Kidney tubule cell (primary cell): ENCODE measurements around the gene VASP.
"Not testable (repeated sequence)": the region's sequence is repeated elsewhere in the genome, so short reads cannot be mapped to it uniquely, and the experiment has no call there.

Experiments used
- DNase-seq: peaks from one replicate; pipeline ENCODE4 v3.0.0-alpha.2; 2018; ENCODE audit warnings: low spot score

VASP gene

DNA sequence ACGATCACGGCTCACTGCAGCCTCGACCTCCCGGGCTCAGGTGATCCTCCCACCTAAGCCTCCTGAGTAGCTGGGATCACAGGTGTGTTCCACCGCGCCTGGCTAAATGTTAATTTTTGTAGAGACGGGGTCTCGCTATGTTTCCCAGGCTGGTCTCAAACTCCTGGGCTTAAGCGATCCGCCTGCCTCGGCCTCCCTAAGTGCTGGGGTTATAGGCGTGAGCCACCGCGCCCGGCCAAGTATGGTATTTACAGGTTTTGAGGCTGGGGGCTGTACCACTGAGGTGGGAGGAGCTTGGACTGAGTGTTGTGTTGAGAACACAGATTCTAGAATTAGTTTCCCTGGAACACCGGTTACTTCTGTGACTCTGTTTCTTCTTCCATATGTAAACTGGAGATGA, 9.5 kb upstream of the VASP start:
- no peak for DNase-seq

DNA sequence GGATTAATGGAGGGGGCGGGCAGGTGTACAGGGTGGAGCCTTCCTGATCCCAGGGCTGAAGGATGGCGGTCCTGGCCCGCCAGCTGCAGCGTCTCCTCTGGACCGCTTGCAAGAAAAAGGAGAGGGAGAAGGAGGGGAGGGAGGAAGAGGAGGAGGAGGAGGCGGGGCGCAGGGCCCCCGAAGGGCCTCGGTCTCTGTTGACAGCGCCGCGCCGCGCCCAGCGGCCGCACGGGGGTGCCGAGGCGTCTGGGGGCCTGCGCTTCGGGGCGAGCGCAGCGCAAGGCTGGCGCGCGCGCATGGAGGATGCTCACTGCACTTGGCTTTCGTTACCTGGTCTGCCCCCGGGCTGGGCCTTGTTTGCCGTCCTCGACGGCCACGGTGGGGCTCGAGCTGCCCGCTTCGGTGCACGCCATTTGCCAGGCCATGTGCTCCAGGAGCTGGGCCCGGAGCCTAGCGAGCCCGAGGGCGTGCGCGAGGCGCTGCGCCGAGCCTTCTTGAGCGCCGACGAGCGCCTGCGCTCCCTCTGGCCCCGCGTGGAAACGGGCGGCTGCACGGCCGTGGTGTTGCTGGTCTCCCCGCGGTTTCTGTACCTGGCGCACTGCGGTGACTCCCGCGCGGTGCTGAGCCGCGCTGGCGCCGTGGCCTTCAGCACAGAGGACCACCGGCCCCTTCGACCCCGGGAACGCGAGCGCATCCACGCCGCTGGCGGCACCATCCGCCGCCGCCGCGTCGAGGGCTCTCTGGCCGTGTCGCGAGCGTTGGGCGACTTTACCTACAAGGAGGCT, 8.7 kb upstream of the VASP start, which contains the start of gene PPM1N:
Gene PPM1N (plus strand): TSS at position 33 of the 785 bp plus-strand sequence. CDS start 30 bp downstream, at position 63.
- no peak for DNase-seq

DNA sequence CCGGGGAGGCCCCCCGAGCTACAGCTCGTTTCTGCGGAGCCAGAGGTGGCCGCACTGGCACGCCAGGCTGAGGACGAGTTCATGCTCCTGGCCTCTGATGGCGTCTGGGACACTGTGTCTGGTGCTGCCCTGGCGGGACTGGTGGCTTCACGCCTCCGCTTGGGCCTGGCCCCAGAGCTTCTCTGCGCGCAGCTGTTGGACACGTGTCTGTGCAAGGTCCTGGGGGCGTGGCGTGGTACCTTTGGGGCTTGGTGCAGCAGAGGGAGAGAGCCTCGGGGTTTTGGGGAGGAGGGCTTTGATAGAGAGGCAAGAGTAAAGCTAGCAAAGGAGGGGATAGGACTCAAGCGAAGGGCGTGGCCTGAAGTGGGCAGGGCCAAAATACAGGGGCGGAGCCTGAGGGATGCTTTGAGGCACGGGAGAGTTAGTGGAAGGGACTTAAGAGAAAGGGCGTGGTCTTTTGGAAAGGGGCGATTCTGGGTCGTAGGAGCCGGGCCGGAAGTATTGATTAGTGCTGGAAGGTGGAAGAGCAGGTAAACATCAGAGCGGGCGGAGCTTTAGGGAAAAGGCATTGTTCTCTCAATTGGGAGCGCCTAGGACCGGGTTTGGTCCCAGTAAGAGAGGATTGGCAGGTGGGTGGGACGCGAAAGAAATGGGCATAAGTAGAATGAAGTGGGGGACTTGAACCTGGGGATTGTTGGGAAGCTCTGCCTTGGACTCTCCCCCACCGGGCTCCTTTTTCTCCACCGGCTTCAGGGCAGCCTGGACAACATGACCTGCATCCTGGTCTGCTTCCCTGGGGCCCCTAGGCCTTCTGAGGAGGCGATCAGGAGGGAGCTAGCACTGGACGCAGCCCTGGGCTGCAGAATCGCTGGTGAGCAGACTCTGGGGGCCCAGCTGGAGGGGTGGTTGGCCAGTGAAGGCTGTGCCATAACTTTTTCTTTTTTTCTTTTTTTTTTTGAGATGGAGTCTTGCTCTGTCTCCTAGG, 7.8 kb upstream of the VASP start:
- no peak for DNase-seq

DNA sequence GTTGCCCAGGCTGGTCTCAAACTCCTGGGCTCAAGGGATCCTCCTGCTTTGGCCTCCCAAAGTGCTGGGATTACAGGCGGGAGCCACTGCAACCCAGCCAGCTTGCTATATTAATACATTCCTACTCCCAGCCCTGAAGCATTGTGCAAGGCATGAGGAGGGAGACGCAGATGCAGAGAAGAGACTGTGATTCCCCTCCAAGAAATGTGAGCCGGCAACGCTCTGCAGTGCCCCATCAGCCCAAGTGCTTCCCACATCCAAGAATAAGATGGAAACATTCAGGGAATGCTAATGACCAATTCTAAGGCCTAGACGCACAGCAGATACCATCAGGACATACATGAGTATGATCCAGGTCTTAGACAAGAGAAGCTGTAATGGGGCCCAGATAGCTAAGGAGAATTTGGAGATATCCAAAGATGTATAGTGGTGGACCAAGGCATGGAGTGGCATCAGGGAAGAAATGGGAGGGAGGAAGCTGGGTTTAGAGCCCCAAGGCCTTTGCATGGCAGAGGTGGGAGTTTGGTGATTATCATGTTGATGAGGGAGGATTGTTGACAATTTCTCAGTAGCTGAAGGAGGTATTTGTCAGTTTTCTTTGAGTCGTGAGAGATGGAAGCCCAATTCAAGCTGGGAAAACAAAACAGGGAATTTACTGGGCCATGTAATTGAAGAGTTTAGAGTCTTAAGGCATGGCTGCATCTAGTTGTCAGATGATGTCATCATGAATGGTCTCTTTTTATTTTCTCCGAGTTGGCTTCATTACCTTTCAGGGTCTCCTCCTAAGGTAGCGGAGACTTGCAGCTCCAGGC, 6.2 kb upstream of the VASP start:
- no peak for DNase-seq

DNA sequence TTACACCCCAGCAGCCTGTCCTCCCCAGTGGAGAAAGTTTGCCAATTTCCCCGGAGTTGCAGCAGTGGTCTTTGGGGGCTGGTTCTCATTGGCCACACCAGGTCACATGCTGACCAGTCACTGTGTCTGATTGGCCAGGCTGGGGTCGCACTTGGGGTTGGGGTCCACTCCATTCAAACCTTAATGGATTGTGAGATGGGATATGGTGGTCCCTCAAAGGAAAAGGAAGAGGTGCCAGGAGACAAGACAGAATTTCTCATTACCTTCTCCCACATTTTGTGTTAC, 5.6 kb upstream of the VASP start:
- DNase-seq, result no peak

DNA sequence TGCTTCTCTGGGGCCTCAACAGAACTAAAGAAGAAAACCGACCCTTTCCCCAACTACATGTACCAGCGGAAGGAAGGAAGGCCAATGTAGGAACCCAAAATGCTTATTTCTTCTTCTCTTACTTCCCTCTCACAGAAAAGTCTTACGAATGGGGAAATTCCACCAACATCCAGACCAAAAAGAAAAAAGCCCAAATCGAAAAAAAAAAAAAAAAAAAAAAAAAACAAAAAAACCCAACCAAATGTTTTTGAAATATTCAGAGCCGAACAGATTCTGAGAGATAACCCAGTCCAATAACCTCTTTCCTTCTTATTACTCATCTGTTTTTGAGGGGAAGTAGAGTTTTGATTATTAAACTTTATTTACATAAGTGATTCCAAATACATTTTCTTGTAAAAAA, 5.2 kb upstream of the VASP start:
- DNase-seq, result no peak

DNA sequence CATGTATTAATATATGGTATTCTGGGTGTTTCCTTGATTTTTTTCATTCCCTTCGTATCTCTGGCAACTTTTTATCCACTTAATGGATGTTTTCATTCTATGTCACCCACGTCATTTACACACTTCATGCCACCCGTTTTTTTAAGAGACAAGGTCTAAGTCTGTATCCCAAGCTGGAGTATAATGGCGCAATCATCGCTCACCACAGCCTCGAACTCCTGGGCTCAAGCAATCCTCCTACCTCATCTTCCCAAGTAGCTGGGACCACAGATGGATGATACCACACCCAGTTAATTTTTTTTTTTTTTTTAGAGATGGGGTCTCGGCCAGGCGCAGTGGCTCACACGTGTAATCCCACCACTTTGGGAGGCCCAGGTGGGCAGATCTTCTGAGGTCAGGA, 3.4 kb upstream of the VASP start:
- no peak for DNase-seq

DNA sequence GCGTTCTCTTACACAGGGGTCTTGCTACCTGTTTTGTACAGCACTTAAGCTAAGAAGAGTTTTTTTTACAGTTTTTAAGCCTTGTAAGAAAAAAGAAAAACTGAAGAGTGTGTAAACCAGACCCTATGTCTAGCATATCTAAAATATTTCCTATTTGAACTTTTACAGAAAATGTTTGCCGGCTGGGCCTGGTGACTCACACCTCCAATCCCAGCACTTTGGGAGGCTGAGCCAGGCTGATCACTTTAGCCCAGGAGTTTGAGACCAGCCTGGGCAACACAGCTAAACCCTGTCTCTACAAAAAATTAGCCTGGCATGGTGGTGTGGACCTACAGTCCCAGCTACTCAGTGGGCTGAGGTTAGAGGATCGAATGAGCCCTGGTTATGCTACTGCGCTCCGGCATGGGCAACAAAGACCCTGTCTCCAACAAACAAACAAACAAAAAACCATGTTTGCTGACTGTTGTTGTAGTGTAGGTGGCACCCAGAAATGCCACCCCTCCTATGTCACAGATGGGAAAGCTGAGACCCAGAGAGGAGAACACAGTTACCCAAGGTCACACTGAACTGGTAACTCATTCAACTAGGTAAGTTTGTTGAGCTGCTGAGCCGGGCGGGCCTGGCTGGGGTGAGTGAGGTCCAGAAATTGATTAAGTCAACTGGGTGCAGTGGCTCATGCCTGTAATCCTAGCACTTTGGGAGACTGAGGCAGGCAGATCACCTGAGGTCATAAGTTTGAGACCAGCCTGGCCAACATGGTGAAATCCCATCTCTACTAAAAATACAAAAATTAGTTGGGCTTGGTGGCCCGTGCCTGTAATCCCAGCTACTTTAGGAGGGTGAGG, 1.9 kb upstream of the VASP start:
- no peak for DNase-seq

DNA sequence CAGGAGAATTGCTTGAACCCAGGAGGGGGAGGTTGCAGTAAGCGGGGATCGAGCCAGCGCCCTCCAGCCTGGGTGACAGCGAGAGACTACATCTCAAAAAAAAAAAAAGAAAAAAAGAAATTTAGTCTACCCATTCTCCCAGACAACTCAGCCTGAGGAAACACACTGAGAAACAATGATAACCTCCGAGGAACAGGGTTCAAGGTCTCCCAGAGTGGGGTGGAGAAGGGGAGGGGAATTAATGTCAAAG, 1.4 kb upstream of the VASP start:
- no peak for DNase-seq

DNA sequence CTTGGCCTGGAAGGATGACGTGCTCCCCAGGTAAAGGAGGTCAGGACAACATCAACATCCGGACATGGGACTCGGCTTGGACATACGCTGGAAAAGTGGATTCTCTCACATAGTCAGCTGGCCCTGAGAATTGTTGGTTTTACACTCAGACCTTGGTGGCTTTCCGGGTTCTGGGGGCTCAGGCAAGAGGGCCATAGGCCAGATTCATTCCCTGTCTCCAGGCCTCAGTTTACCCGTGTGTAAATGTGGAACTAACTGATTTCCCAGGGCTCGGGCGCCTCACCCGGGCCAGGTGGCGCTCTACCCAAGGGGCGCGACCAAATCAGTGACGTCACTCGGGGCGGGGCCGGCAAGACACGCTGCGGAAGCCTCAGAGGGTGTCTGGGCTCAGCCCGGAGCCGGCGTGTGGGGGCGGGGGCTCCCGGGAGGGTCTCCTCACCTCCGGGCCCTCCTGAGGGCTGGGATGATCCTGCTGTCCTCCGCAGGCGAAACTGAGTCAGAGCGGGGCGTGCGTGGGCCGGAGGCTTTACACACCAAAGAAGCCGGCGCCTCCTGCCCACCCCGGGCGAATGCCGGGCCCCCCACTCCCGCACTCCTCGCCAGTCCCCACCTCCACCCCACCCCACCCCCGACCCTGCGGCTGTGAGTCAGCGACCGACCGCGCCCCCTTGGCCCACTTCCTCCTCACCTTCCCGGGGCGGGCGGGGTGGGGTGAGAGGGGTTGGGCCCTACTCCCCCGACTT, 862 bp upstream of the VASP start:
- DNase-seq, result peak; percentile 95

DNA sequence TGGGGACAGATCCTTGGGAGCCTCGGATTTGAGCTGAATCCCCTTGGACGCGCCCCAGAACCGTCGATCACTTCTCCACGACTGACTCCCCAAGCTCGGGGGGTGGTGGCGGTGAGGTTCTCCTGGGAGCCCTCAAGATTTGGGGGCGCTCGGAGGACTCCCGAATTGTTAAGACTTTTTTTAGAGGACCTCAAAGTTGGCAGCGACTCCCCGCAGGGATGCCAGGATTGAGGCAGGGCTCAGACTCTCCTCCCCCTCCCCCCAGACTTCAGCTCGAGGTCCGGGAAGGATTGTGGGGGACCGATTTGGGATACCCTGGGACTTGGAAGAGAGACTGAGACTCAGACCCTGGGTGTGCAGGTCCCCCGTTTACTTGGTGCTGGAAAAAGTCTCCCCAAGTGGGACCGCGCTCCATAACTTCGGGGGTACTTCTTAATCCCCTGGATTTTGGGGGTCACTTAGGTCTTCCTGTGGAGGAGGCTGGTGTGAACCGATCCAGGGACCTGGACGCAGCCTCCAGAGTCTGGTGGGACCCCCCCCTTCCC, 665 bp downstream of the VASP start:
- DNase-seq, result no peak

DNA sequence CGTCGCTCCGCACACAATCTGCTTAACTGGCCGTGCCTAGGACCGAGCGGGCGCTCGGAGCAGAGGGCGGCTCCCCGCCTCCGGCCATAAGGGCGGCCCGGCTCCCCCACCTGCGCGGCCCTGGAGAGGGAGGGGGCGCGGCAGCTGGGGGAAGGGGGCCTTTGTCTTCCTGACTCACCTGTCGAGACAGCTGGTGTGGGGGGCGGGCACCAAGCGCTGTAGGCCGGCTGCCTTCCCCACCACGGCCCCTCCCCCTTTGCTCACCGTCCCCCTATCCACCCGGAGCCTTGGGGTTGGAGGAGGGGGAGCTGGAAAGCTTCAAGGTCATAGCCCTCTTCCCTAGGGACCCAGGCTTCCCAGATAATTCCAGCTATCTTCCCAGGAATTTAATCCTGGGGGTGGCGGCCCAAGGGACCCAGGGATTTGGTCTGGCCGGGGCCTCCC, 1.2 kb downstream of the VASP start:
- DNase-seq, result peak; percentile 74

DNA sequence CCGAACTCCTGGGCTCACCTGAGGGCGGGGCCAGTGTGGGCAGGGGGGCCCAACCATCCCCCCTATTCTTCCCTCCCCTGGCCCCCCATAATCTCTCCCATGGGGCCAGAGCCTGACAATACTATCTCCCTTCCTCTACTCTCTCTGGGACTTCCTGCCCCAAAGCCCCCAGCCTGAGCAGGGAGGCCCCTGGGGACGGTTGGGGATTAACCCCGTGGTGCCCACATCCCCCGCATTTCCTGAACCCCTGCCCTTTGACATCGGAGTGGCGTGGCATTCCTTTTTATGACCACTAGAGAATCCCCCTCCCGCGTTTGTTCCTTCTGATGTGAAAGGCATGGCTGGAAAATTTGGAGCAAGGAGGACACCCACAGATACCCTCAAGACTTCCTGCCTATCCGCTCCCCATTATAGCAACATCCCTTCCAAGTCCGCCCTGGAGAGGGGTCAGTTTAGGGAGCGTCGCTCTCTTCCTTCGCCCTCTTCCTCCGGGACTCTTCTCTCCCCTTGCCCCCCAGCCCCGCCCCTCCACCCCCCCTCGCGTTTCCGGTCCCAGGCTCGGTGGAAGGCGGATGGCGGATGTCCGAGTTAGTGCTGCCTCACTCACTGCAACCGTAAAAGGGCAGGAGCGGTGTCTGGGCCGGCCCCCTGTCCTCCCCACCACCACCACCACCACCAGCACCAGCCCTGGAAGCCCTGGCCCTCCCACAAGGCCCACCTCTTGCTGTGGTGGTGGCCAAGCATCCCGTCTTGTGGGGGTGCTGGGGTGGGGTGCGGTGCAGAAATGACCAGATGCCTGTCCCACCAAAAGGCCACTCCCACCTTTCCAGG, 1.8 kb downstream of the VASP start:
- DNase-seq, result peak; percentile 80

DNA sequence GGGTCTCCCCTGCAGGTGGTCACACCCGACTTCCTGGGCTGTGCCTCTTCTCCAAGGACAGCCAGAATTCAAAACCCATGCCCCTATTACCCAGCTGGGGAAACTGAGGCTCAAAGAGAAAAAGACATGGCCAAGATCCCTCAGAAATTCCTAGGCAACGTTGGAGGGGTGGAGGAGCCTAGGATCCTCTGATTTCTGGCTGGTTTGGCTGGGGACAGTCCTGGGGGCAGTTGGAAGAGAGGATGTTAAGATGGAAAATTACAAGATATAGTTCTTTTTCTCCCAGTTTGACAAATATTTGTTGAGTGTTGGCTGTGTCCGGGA, 2.4 kb downstream of the VASP start:
- DNase-seq, result no peak

DNA sequence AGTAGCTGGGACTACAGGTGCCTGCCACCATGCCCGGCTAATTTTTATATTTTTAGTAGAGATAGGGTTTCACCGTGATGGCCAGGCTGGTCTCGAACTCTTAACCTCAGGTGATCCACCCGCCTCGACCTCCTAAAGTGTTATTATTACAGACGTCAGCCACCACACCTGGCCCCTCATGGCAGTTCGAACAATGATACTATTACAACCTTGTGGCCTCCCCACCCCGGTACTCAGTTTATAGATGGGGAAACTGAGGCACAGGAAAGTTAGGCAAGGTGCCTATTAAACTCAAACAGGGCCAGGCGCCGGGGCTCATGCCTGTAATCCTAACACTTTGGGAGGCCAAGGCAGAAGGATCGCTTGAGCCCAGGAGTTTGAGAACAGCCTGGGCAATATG, 3.1 kb downstream of the VASP start:
- DNase-seq, result not testable (repeated sequence)

DNA sequence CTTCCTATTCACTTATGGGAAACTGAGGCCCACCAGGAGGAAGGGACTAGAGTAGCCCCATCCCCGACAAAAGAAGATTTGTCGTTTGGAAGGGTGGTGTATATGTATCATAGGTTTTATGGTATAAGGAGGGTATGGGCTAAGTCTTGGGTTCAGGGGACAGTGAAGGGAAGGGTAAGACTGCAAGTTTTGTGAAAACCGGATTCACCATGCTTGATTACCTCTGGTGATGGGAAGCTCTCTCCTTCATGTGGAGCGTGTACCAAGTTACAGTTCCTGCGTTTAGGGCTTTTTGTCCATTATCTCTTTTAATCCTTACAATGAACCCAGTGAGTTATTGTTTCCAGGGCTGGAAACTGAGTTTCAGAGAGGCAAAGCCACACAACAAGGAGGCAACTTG, 3.8 kb downstream of the VASP start:
- no peak for DNase-seq

DNA sequence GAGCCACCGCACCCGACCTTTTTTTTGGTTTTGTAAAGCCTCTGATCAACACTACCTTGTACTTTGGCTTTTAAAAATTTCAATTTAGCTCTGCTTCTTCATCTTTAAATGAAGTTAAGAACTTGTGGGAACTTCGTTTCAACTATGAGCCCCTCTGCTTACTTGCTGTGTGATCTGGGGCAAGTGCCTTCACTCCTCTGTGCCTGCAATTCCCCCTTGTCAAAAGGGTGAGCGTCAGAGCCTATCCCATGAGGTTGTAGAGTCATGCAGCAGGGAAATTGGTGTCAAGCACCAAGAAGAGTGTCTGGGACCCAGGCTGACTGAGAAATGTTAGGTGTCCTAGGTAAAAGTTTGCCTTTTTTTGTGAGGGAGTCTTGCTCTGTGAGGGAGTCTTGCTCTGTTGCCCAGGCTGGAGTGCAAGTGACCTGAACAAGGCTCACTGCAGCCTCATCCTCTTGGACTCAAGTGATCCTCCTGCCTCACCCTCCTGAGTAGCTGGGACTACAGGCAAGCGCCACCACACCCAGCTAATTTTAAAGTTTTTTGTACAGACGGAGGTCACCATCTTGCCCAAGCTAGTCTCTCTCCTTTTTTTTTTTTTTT, 5.7 kb downstream of the VASP start:
- no peak for DNase-seq

DNA sequence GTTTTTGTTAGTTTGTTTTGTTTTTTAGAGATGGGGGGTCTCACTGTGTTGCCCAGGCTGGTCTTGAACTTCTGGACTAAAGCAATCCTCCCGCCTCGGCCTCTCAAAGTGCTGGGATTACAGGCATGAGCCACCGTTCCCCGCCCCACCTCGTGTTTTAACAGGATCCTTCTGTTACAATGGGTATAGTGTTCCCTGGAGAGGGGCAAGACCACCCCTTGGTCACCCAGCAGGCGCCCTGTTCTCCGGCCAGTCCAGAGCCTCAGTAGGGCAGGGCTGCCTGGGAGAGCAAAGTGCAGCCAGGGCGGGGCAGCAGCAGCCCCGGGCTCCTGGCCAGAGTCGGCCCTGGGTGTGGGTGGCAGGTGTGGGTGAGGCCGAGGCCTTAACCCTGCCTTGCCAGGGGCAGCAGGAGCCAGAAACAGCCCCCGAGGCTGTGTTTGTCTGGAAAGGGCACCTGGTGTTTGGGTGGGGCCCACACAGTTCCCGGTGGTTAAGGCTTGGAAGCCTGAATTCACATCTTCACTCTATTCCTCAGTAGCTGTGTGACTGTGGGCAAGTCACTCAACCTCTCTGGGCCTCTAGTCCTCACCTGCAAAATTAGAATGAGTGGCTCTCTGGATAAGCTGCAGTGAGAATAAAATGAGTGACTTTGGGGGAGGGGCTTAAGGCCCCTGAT, 7.2 kb downstream of the VASP start:
- no peak for DNase-seq

DNA sequence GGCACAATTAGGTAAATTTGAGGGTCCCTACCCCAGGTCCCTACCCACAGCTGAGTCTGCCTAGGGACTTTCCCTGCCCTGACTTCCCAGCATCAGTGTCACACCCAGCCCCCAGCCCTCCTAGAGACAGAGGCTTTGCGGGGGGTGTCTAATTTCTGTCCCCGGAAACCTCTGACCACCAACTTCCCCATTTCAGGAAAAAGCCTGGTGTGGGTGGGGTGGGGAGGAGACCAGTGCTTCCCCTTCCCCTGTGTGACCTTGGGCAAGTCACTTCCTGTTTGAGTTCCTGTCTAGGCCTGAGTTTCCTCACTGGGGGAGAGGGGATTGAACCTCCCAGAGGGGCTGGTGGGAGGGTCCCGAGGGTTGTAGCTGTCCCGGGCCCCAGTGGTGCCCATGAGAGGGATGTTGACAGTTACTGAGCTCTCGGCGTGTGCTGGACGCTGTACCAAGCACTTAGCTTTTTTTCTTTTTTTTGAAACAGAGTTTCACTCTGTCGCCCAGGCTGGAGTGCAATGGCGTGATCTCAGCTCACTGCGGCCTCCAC, 7.9 kb downstream of the VASP start:
- DNase-seq, result no peak
